Naive thymus-derived CD4-positive, alpha-beta T cell (primary cell): ENCODE results near the gene NRAS. TPM values are rescaled to one million over a fixed set of nuclear protein-coding genes. Genes with fewer than 3 reads are reported as not detected.

ENCODE experiments used
- ATAC-seq: fragments of 150-1000 bp; cut with Tn5 transposase; 2 replicates; pipeline ENCODE4 v1.10.0; 2021; ENCODE audit warnings: mild to moderate bottlenecking, moderate library complexity
- CTCF ChIA-PET: fragments of 350-600 bp; sonication (Branson Sonifier 250); formaldehyde crosslinking; loops from one replicate; lab custom pipeline; 2021; ENCODE audit warnings: antibody characterized with exemption; lab: Charles Lee
- POLR2A ChIA-PET: fragments of 350-600 bp; sonication (Branson Sonifier 250); formaldehyde crosslinking; loops from one replicate; lab custom pipeline; 2021; ENCODE audit warnings: antibody characterized with exemption, inconsistent platforms; lab: Charles Lee
- DNase-seq, 9 donors: peaks; one replicate each; pipeline versions ENCODE4 v3.0.0 to v3.0.0-alpha.2; 2020 to 2022; ENCODE audit warnings: mixed read lengths in 1 of 9
- H3K27ac ChIP-seq: one replicate; pipeline ENCODE4 v1.7.0; 2013; ENCODE audit warnings: mild to moderate bottlenecking, low read depth, low read length, moderate library complexity
- H3K27me3 ChIP-seq, 2 donors: one replicate each; pipeline ENCODE4 v1.7.0; 2013; ENCODE audit warnings: low read length in 2 of 2, mild to moderate bottlenecking in 2 of 2, moderate library complexity in 2 of 2; ENCODE audit not compliant: control insufficient read depth in 2 of 2, insufficient read depth in 2 of 2
- H3K36me3 ChIP-seq, 3 experiments: 1 replicate in 2 of 3; 2 replicates in 1 of 3; pipeline ENCODE4 v1.7.0; 2013; ENCODE audit warnings: low read length in 3 of 3, mild to moderate bottlenecking in 3 of 3, moderate library complexity in 1 of 3; ENCODE audit not compliant: insufficient read depth in 3 of 3, control insufficient read depth in 2 of 3
- H3K4me1 ChIP-seq, 2 donors: one replicate each; pipeline ENCODE4 v1.7.0; 2013; ENCODE audit warnings: low read length in 2 of 2, mild to moderate bottlenecking in 2 of 2, moderate library complexity in 1 of 2; ENCODE audit not compliant: control insufficient read depth in 2 of 2, insufficient read depth in 2 of 2
- H3K4me3 ChIP-seq: 2 replicates; pipeline ENCODE4 v1.7.0; 2013; ENCODE audit warnings: mild to moderate bottlenecking, low read length
- H3K9me3 ChIP-seq, 3 experiments: 1 replicate in 2 of 3; 2 replicates in 1 of 3; pipeline ENCODE4 v1.7.0; 2013; ENCODE audit warnings: low read length in 3 of 3; ENCODE audit not compliant: control insufficient read depth in 2 of 3
- H3K27ac Mint-ChIP-seq, 9 donors: one replicate each; pipeline ENCODE4 v1.8.0; 2020 to 2022; ENCODE audit warnings: mixed read lengths in 9 of 9, mild to moderate bottlenecking in 8 of 9, moderate library complexity in 5 of 9, inconsistent platforms in 2 of 9
- H3K27me3 Mint-ChIP-seq, 5 donors: one replicate each; pipeline ENCODE4 v1.8.0; 2021 to 2022; ENCODE audit warnings: mixed read lengths in 5 of 5, mild to moderate bottlenecking in 1 of 5
- H3K36me3 Mint-ChIP-seq, 5 donors: one replicate each; pipeline ENCODE4 v1.8.0; 2020 to 2022; ENCODE audit warnings: mixed read lengths in 5 of 5, mild to moderate bottlenecking in 3 of 5, inconsistent platforms in 1 of 5
- H3K4me1 Mint-ChIP-seq, 7 donors: one replicate each; pipeline ENCODE4 v1.8.0; 2020 to 2022; ENCODE audit warnings: mixed read lengths in 7 of 7, mild to moderate bottlenecking in 3 of 7, inconsistent platforms in 1 of 7
- H3K4me3 Mint-ChIP-seq, 10 donors: one replicate each; pipeline ENCODE4 v1.8.0; 2020 to 2022; ENCODE audit warnings: mild to moderate bottlenecking in 10 of 10, mixed read lengths in 10 of 10, moderate library complexity in 6 of 10, inconsistent platforms in 2 of 10
- H3K9me3 Mint-ChIP-seq, 11 donors: one replicate each; pipeline ENCODE4 v1.8.0; 2020 to 2022; ENCODE audit warnings: mixed read lengths in 11 of 11, mild to moderate bottlenecking in 4 of 11, inconsistent platforms in 1 of 11, moderate library complexity in 1 of 11
- intact Hi-C, 2 donors: fragments of 100-400 bp; cut with micrococcal nuclease; formaldehyde crosslinking; loops; one replicate each; pipeline ENCODE4 v1.15.1; 2023
- polyA plus RNA-seq, 2 donors: library from polyadenylated mRNA; unstranded; fragments of 300-500 nt; fragmentation: Illumina TruSeq; gene quantifications; one replicate each; pipeline ENCODE4 v1.2.3, GENCODE V29; 2021
- total RNA-seq, 6 experiments: library from RNA in 5 of 6; stranded (reverse) in 5 of 6; gene quantifications; 1 replicate in 5 of 6; 2 replicates in 1 of 6; pipeline ENCODE4 v1.2.3 and lab custom pipeline; 2021 to 2026

NRAS gene
- total and polyA plus RNA-seq, 7 experiments from 2014 or later: 15.7 to 56.0 (median 23.4) TPM

GRCh38 chr1:114735479-114735878 is 18.9 kb upstream of the NRAS start:
- H3K27me3 ChIP-seq: no peaks in the 10 kb centered on the region
- no peak for ATAC-seq
- H3K36me3 ChIP-seq: peaks cover 26 to 81% (median 64%) of the 10 kb centered on the region in 3 experiments
- ChIA-PET POLR2A (no interaction called here), CTCF (no interaction called here)
- intact Hi-C loops: no loop called here
- H3K4me3 ChIP-seq: no peak overlapping the region
- no peak for DNase-seq
- no peaks in the 10 kb centered on the region for H3K9me3 ChIP-seq
- H3K4me3 Mint-ChIP-seq: no peak overlapping the region
- H3K4me1 Mint-ChIP-seq: peaks cover 2 to 37% (median 11%) of the 10 kb centered on the region in 7 donors
- H3K27ac Mint-ChIP-seq: peak overlapping the region in 3 of 9 donors; percentile 7 to 65 (median 54)
- H3K27me3 Mint-ChIP-seq: no peaks in the 10 kb centered on the region
- no peaks in the 10 kb centered on the region for H3K4me1 ChIP-seq
- peaks cover 0 to 2% (median 0%) of the 10 kb centered on the region in 11 donors for H3K9me3 Mint-ChIP-seq
- H3K36me3 Mint-ChIP-seq: peaks cover 14 to 58% (median 42%) of the 10 kb centered on the region in 5 donors
- H3K27ac ChIP-seq: no peak overlapping the region

GRCh38 chr1:114729782-114730181 is 13.2 kb upstream of the NRAS start:
- Histone ChIP-seq H3K4me3 (no peak overlapping the region), H3K27me3 (no peaks in the 10 kb centered on the region), H3K4me1 (no peaks in the 10 kb centered on the region), H3K27ac (no peak overlapping the region), H3K9me3 (no peaks in the 10 kb centered on the region), H3K36me3 (peaks cover 29 to 96% (median 72%) of the 10 kb centered on the region in 3 experiments)
- no peak overlapping the region for H3K4me3 Mint-ChIP-seq
- H3K4me1 Mint-ChIP-seq: peaks cover 0 to 16% (median 6%) of the 10 kb centered on the region in 7 donors
- peaks cover 0 to 2% (median 0%) of the 10 kb centered on the region in 11 donors for H3K9me3 Mint-ChIP-seq
- H3K27me3 Mint-ChIP-seq: no peaks in the 10 kb centered on the region
- DNase-seq (no peak), ATAC-seq (no peak)
- peaks cover 13 to 75% (median 49%) of the 10 kb centered on the region in 5 donors for H3K36me3 Mint-ChIP-seq
- intact Hi-C loops: no loop called here
- CTCF ChIA-PET: no interaction called here
- POLR2A ChIA-PET: interaction anchor here (0.5 kb wide), 1 partner anchor 51 kb away, joined by 3 read pairs; no protein-coding TSS in a partner anchor
- H3K27ac Mint-ChIP-seq: peak overlapping the region in 3 of 9 donors; percentile 46 to 80 (median 57)

- Histone ChIP-seq H3K36me3 (peaks cover 31 to 96% (median 76%) of the 10 kb centered on the region in 3 experiments), H3K4me1 (no peaks in the 10 kb centered on the region), H3K27me3 (no peaks in the 10 kb centered on the region), H3K4me3 (no peak overlapping the region), H3K27ac (no peak overlapping the region), H3K9me3 (no peaks in the 10 kb centered on the region)
- ATAC-seq (no peak), DNase-seq (no peak)
- intact Hi-C loops: no loop called here
- H3K27ac Mint-ChIP-seq: peak overlapping the region in 5 of 9 donors; percentile 25 to 67 (median 57)
- no peaks in the 10 kb centered on the region for H3K27me3 Mint-ChIP-seq
- ChIA-PET CTCF (no interaction called here), POLR2A (interaction anchor here (0.7 kb wide), 1 partner anchor 370 kb away, joined by 3 read pairs; no protein-coding TSS in a partner anchor)
- H3K4me1 Mint-ChIP-seq: peaks cover 0 to 16% (median 6%) of the 10 kb centered on the region in 7 donors
- H3K36me3 Mint-ChIP-seq: peaks cover 20 to 74% (median 55%) of the 10 kb centered on the region in 5 donors
- H3K9me3 Mint-ChIP-seq: peaks cover 0 to 2% (median 0%) of the 10 kb centered on the region in 11 donors
- no peak overlapping the region for H3K4me3 Mint-ChIP-seq
Observed at GRCh38 chr1:114728553-114728952, 12.0 kb upstream of the NRAS start.

GRCh38 chr1:114725230-114725629 is 8.7 kb upstream of the NRAS start:
- no peaks in the 10 kb centered on the region for H3K9me3 ChIP-seq
- H3K27ac Mint-ChIP-seq: peak overlapping the region in 5 of 9 donors; percentile 3 to 56 (median 22)
- H3K27me3 ChIP-seq: no peaks in the 10 kb centered on the region
- POLR2A ChIA-PET: no interaction called here
- DNase-seq (no peak), ATAC-seq (no peak)
- H3K4me3 Mint-ChIP-seq: no peak overlapping the region
- peaks cover 0 to 2% (median 0%) of the 10 kb centered on the region in 11 donors for H3K9me3 Mint-ChIP-seq
- intact Hi-C loops: no loop called here
- H3K4me1 Mint-ChIP-seq: peaks cover 0 to 16% (median under 1%) of the 10 kb centered on the region in 7 donors
- H3K27me3 Mint-ChIP-seq: no peaks in the 10 kb centered on the region
- H3K4me3 ChIP-seq: no peak overlapping the region
- CTCF ChIA-PET: no interaction called here
- no peak overlapping the region for H3K27ac ChIP-seq
- H3K36me3 Mint-ChIP-seq: peaks cover 20 to 82% (median 53%) of the 10 kb centered on the region in 5 donors
- H3K4me1 ChIP-seq: no peaks in the 10 kb centered on the region
- H3K36me3 ChIP-seq: peaks cover 34 to 98% (median 67%) of the 10 kb centered on the region in 3 experiments

GRCh38 chr1:114723915-114724314 is 7.3 kb upstream of the NRAS start:
- ChIA-PET POLR2A (interaction anchor here (1.2 kb wide), 1 partner anchor 57 kb away, joined by 3 read pairs; the partner anchor contains the start of gene SIKE1), CTCF (interaction anchor here (0.6 kb wide), 1 partner anchor 11 kb away, joined by 3 read pairs; no protein-coding TSS in a partner anchor)
- DNase-seq: no peak
- peaks cover 31 to 99% (median 69%) of the 10 kb centered on the region in 3 experiments for H3K36me3 ChIP-seq
- H3K27ac Mint-ChIP-seq: peak overlapping the region in 6 of 9 donors; percentile 41 to 68 (median 55)
- H3K4me1 Mint-ChIP-seq: peaks cover 0 to 8% (median 0%) of the 10 kb centered on the region in 7 donors
- no peaks in the 10 kb centered on the region for H3K27me3 Mint-ChIP-seq
- ATAC-seq: no peak
- intact Hi-C loops: no loop called here
- peaks cover 21 to 80% (median 53%) of the 10 kb centered on the region in 5 donors for H3K36me3 Mint-ChIP-seq
- no peaks in the 10 kb centered on the region for H3K4me1 ChIP-seq
- H3K27ac ChIP-seq: no peak overlapping the region
- H3K27me3 ChIP-seq: no peaks in the 10 kb centered on the region
- peaks cover 0 to 2% (median 0%) of the 10 kb centered on the region in 11 donors for H3K9me3 Mint-ChIP-seq
- no peaks in the 10 kb centered on the region for H3K9me3 ChIP-seq
- H3K4me3 ChIP-seq: no peak overlapping the region
- no peak overlapping the region for H3K4me3 Mint-ChIP-seq

GRCh38 chr1:114723457-114723856 is 6.9 kb upstream of the NRAS start:
- H3K36me3 Mint-ChIP-seq: peaks cover 25 to 83% (median 50%) of the 10 kb centered on the region in 5 donors
- ATAC-seq (no peak), DNase-seq (no peak)
- H3K27me3 ChIP-seq: no peaks in the 10 kb centered on the region
- H3K9me3 ChIP-seq: no peaks in the 10 kb centered on the region
- H3K27ac Mint-ChIP-seq: peak overlapping the region in 2 of 9 donors; percentile 19 to 63
- H3K4me1 Mint-ChIP-seq: peaks cover 0 to 8% (median 0%) of the 10 kb centered on the region in 7 donors
- CTCF ChIA-PET: interaction anchor here (0.6 kb wide), 1 partner anchor 11 kb away, joined by 3 read pairs; no protein-coding TSS in a partner anchor
- peaks cover 30 to 99% (median 69%) of the 10 kb centered on the region in 3 experiments for H3K36me3 ChIP-seq
- no peak overlapping the region for H3K4me3 Mint-ChIP-seq
- POLR2A ChIA-PET: interaction anchor here (1.2 kb wide), 1 partner anchor 57 kb away, joined by 3 read pairs; the partner anchor contains the start of gene SIKE1
- H3K9me3 Mint-ChIP-seq: peaks cover 0 to 2% (median 0%) of the 10 kb centered on the region in 11 donors
- H3K4me1 ChIP-seq: no peaks in the 10 kb centered on the region
- intact Hi-C loops: no loop called here
- H3K27me3 Mint-ChIP-seq: no peaks in the 10 kb centered on the region
- no peak overlapping the region for H3K27ac ChIP-seq
- H3K4me3 ChIP-seq: no peak overlapping the region
